Activated T-cell treated with anti-CD3 and anti-CD28 coated beads for 24 hours (primary cell): Measurements from ENCODE around the gene FSCN2.
"Not testable (repeated sequence)": the region's sequence is repeated elsewhere in the genome, so short reads cannot be mapped to it uniquely, and the experiment has no call there.

ENCODE experiments used
- DNase-seq: peaks from one replicate; pipeline ENCODE4 v3.0.0-alpha.2; 2020; ENCODE audit warnings: low read depth

FSCN2 gene

GRCh38 chr17:81526662-81527571 is 1.3 kb upstream of the FSCN2 start:
- no peak for DNase-seq

DNA sequence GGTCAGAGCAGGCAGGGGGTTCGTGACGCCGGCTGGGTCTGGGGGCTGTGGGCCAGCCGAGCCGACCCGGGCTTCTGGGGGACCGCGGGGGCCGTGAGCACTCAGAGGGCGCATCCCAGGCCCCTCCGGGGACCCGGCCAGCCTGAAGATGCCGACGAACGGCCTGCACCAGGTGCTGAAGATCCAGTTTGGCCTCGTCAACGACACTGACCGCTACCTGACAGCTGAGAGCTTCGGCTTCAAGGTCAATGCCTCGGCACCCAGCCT is 140 bp downstream of the FSCN2 start:
- no peak for DNase-seq

GRCh38 chr17:81528651-81529436 is 667 bp downstream of the FSCN2 start:
- no peak for DNase-seq

DNA sequence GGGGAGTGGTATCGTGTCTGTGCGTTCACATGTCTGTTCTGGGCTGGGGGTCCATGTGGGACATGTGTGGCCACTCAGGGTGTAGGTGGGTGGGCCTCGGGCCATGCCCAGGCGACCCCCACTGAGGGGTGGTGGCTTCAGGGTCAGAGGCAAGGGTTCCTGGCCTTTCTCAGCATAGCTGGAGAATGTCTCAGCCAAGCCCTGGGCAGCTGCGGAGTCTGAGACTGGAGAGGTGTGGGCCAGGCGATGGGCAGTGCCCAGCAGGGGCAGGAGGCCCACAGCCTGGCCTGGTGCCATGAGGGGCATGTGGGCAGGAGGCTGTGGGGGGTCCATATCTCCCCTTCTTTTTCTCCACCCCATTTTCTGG is 1.2 kb downstream of the FSCN2 start:
- no peak for DNase-seq

GRCh38 chr17:81531013-81531412 is 2.8 kb downstream of the FSCN2 start:
- not testable (repeated sequence) for DNase-seq

- DNase-seq, result not testable (repeated sequence)
These were observed 3.8 kb downstream of the FSCN2 start for GRCh38 chr17:81531998-81532404.

DNA sequence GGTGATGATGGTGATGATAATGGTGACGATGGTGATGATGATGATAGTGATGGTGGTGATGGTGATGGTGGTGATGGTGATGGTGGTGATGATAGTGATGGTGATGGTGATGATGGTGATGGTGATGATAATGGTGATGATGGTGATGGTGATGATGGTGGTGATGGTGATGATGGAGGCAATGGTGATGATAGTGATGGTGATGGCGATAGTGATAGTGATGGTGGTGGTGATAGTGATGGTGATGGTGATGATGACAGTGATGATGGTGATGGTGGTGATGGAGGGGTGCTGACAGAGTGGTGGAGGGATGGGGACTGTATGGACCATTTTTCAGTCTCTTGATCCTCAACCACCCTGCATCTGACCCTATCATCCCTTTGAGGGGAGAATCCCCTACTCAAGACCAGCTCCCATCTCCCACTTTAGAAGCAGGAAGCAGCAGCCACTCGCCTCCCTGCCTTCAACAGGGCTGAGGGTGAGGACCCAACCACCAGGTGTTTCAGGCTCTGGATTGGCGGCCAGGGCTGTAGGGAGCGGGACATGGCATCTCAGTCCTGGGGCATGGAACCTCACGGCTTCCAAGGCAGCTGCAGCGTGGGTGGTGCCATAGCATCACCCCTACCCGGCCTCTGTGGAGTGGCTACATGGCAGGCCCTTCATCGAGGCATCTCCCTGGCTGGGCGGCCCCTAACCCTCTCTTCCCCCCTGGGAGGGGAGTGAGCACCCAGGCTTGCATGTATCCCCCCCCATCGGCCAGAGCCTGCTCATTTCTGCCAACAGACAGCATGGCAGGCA is 4.5 kb downstream of the FSCN2 start:
- DNase-seq, result no peak

- no peak for DNase-seq
These were observed 5.4 kb downstream of the FSCN2 start for GRCh38 chr17:81533339-81534141.

GRCh38 chr17:81534157-81535006 is 6.2 kb downstream of the FSCN2 start:
- DNase-seq, result no peak

GRCh38 chr17:81535007-81535328 is 6.8 kb downstream of the FSCN2 start:
- DNase-seq, result no peak

- DNase-seq, result no peak
These were observed 7.5 kb downstream of the FSCN2 start for GRCh38 chr17:81535480-81536298.

- DNase-seq, result no peak
These were observed 8.4 kb downstream of the FSCN2 start for GRCh38 chr17:81536299-81537290.

DNA sequence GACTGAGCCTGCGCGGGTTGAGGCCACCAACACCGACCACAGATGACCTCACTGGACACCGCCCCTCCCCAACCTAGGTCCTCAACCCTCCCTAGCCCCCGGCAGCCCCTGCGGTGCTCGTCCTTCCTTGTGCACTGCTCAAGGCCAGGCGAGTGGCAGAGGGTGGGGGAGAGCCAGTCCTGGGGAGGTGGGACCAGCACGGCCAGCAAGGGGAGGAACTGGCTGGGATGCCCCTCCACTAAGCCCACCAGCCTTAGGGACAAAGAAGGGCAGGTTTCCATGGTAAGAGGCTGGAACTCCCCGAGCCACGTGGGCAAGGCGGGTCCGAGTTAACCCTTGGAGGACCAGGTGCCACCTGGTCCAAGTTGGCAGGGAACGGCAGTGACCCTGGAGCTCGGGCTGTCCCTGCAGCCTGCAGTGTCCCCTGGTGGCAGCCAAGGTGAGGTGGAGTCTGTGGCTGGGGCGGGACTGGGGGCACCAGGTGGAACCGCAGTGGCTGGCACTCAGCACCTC is 9.2 kb downstream of the FSCN2 start:
- DNase-seq, result no peak

DNA sequence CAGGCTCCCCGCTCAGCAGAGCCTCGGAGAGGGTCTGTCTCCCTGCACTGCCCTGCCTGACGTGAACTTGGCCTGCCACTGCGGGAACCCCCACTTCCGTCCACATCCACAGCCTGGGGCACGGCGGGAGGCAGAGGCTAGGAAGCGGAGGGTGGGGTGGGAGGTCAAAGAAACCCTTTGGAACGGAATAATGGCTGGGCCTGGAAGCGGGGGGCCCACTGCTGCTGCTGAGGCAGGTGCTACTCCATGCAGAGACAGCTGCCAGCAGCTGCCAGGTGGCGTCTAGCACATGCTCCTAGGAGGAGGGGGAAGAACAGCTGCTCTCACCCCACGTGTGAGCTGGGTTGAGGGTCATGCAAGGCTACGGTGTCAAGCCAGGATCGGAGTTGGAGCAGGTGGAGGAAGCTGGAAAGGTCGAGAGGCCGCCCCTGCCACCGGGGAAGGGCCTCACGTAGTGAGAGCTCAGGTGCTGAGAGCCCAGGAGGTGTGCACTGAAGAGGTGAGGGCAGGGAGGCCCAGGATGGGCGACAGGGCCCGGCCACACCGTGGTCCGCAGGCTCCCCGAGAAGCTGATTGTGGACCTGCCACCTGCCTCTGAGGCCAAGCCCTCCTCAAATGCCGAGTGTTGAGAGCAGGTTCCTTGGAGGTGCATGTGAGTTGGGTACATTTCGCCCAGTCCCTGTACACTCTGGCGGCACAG is 9.8 kb downstream of the FSCN2 start:
- no peak for DNase-seq

- no peak for DNase-seq
These were observed 10.7 kb downstream of the FSCN2 start for GRCh38 chr17:81538651-81539570.

GRCh38 chr17:81539571-81539900 is 11.4 kb downstream of the FSCN2 start:
- no peak for DNase-seq
